GM23248 (cell line): ENCODE measurements around the gene CNPY3.
"Not testable (repeated sequence)": the region's sequence is repeated elsewhere in the genome, so short reads cannot be mapped to it uniquely, and the experiment has no call there.

Experiments used
- EZH2 ChIP-seq: fragments of 200-600 bp; sonication (generic); IDR thresholded peaks from 2 replicates; pipeline ENCODE4 v1.6.1; 2018; ENCODE audit warnings: antibody characterized with exemption, mild to moderate bottlenecking; ENCODE audit not compliant: insufficient read depth, poor library complexity, severe bottlenecking
- EZH2phosphoT487 ChIP-seq: fragments of 200-600 bp; sonication (generic); IDR thresholded peaks from 2 replicates; pipeline ENCODE4 v1.6.1; 2018; ENCODE audit warnings: antibody characterized with exemption, moderate library complexity, mild to moderate bottlenecking, low read depth; ENCODE audit not compliant: insufficient read depth

DNA sequence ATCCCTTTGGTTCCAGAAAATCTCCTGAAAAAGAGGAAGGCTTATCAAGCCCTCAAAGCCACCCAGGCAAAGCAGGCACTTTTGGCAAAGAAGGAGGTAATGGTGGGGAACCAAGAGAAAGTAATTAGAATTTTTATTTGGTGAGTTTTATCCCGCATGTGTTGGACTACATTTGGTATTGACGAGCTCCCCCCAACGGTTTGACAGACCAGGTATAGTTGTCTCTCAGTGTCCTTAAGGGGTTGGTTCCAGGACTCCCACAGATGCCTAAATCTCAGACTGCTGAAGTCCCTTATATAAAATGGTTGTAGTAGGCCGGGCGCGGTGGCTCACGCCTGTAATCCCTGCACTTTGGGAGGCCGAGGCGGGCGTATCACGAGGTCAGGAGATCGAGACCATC lies 48.4 kb upstream of the CNPY3 start:
- not testable (repeated sequence) for TF ChIP-seq EZH2, EZH2phosphoT487
